Stimulated activated memory B cell treated with anti-CD40 and anti-IgM and Interleukin-4, amounts not matched to agents 10 μg/mL and 1 μg/mL and 100 μg/mL, for 72 hours (primary cell): ENCODE measurements around the gene BAZ2A.

Experiments
- ATAC-seq: fragments of 150-1000 bp; cut with Tn5 transposase; 2 replicates; pipeline ENCODE4 v1.10.0; 2021
- H3K27ac Mint-ChIP-seq: one replicate; pipeline ENCODE4 v1.8.0; 2022; ENCODE audit warnings: mild to moderate bottlenecking, mixed read lengths
- H3K27me3 Mint-ChIP-seq: one replicate; pipeline ENCODE4 v1.8.0; 2022; ENCODE audit warnings: mixed read lengths
- H3K36me3 Mint-ChIP-seq: one replicate; pipeline ENCODE4 v1.8.0; 2022; ENCODE audit warnings: mixed read lengths
- H3K4me1 Mint-ChIP-seq: one replicate; pipeline ENCODE4 v1.8.0; 2022; ENCODE audit warnings: mixed read lengths
- H3K4me3 Mint-ChIP-seq: one replicate; pipeline ENCODE4 v1.8.0; 2022; ENCODE audit warnings: mild to moderate bottlenecking, moderate library complexity, mixed read lengths
- H3K9me3 Mint-ChIP-seq: one replicate; pipeline ENCODE4 v1.8.0; 2022; ENCODE audit warnings: mixed read lengths

BAZ2A gene

GRCh38 chr12:56645201-56645716 is 15.1 kb upstream of the BAZ2A start:
- Mint-ChIP-seq H3K4me3 (peak overlapping the region; percentile 92), H3K27me3 (no peaks in the 10 kb centered on the region), H3K36me3 (peaks cover 37% of the 10 kb centered on the region), H3K27ac (peak overlapping the region; percentile 89), H3K9me3 (no peaks in the 10 kb centered on the region), H3K4me1 (peaks cover 31% of the 10 kb centered on the region)
- no peak for ATAC-seq

DNA sequence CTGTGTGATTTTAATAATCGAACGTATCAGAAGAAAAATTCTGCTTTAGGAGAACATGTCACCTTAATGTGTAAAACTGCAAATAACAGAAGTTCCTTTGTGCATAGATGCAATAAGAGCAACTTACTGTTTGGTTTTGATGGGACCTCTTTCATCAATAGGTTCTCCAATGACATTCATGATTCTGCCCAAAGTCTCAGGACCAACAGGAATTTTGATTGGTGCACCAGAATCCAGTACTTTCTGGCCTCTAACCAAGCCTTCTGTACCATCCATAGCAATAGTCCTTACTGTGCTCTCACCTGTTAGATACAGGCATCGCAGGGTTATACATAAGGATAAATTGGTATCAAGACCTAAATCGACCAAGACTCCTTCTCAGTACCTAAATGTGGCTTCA is 14.5 kb upstream of the BAZ2A start:
- Mint-ChIP-seq H3K27ac (peak overlapping the region; percentile 89), H3K4me3 (peak overlapping the region; percentile 92), H3K4me1 (peaks cover 32% of the 10 kb centered on the region), H3K36me3 (peaks cover 43% of the 10 kb centered on the region), H3K27me3 (no peaks in the 10 kb centered on the region), H3K9me3 (no peaks in the 10 kb centered on the region)
- ATAC-seq: no peak

DNA sequence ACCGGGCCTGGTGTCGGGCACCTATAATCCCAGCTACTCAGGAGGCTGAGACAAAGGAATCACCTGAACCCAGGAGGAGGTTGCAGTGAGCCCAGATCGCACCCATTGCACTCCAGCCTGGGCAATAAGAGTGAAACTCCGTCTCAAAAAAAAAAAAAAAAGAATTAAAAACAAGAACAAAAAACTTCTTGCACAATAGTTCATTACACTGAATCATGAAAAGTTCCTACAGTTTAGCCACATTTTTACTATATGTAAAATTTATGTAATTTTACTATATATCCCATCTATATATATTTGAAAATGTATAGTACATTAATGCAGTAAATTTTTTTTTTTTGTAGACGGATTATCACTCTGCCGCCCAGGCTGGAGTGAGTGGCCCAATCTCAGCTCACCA is 11.1 kb upstream of the BAZ2A start:
- H3K4me3 Mint-ChIP-seq: no peak overlapping the region
- ATAC-seq: no peak
- peaks cover 63% of the 10 kb centered on the region for H3K36me3 Mint-ChIP-seq
- no peaks in the 10 kb centered on the region for H3K27me3 Mint-ChIP-seq
- peaks cover 47% of the 10 kb centered on the region for H3K4me1 Mint-ChIP-seq
- no peak overlapping the region for H3K27ac Mint-ChIP-seq
- no peaks in the 10 kb centered on the region for H3K9me3 Mint-ChIP-seq

- Mint-ChIP-seq H3K27ac (peak overlapping the region; percentile 90), H3K4me3 (no peak overlapping the region), H3K27me3 (no peaks in the 10 kb centered on the region), H3K9me3 (no peaks in the 10 kb centered on the region), H3K36me3 (peaks cover 37% of the 10 kb centered on the region), H3K4me1 (peaks cover 52% of the 10 kb centered on the region)
- no peak for ATAC-seq
Observed at GRCh38 chr12:56637621-56638020, 7.5 kb upstream of the BAZ2A start.

- Mint-ChIP-seq H3K4me1 (peaks cover 59% of the 10 kb centered on the region), H3K27me3 (no peaks in the 10 kb centered on the region), H3K4me3 (peak overlapping the region; percentile 90), H3K36me3 (peaks cover 31% of the 10 kb centered on the region), H3K9me3 (no peaks in the 10 kb centered on the region), H3K27ac (peak overlapping the region; percentile 90)
- peak; percentile 88 for ATAC-seq
Observed at GRCh38 chr12:56636675-56637540, 6.8 kb upstream of the BAZ2A start.

DNA sequence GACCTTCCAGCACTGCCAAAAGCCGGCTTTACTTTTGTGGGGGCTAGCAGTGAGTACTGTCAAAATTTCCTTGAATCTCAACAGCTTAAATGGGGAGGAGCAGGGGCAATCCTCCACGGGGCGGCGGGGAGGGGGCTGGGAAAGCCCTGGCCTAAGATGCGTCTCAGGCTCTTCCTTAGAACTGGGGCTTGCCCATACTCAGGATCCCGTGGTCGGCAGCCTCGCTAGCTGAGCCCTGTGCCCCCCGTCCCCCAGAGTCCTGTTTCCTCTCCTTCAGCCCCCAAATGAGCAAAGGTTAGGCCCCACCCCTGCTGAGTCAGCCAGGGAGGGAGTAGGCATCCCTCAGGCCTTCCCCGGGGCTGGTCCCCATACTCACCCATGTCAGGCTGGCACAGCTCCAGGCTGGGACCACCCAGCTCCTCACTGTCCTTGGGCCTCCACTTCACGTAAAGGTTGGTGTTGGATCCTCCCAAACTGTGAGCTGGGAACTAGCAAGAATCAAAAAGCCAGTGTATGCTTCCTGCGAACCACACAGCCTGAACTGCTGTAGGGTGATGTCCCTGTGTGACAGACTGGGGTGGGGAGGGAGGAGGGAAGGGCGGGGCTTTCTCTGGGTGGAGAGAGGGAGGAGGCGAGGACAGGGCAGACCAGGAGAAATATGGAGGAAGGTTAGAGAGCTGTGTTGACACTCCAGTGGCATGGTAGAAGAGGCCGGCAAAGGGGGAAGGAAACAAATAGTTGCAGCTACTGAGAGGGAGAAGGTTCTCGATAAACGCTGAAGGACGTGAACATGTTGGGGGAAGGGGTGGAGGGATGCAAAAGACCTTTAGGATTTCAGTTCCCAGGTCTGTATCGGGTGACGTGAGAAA is 5.9 kb upstream of the BAZ2A start:
- Mint-ChIP-seq H3K27me3 (no peaks in the 10 kb centered on the region), H3K4me1 (peaks cover 67% of the 10 kb centered on the region), H3K9me3 (no peaks in the 10 kb centered on the region), H3K27ac (peak overlapping the region; percentile 90), H3K4me3 (peak overlapping the region; percentile 90), H3K36me3 (peaks cover 31% of the 10 kb centered on the region)
- peak; percentile 84 for ATAC-seq

GRCh38 chr12:56634837-56635791 is 5.0 kb upstream of the BAZ2A start:
- peaks cover 25% of the 10 kb centered on the region for H3K36me3 Mint-ChIP-seq
- peak overlapping the region; percentile 90 for H3K4me3 Mint-ChIP-seq
- ATAC-seq: peak; percentile 61
- no peaks in the 10 kb centered on the region for H3K9me3 Mint-ChIP-seq
- peak overlapping the region; percentile 90 for H3K27ac Mint-ChIP-seq
- peaks cover 71% of the 10 kb centered on the region for H3K4me1 Mint-ChIP-seq
- H3K27me3 Mint-ChIP-seq: no peaks in the 10 kb centered on the region

DNA sequence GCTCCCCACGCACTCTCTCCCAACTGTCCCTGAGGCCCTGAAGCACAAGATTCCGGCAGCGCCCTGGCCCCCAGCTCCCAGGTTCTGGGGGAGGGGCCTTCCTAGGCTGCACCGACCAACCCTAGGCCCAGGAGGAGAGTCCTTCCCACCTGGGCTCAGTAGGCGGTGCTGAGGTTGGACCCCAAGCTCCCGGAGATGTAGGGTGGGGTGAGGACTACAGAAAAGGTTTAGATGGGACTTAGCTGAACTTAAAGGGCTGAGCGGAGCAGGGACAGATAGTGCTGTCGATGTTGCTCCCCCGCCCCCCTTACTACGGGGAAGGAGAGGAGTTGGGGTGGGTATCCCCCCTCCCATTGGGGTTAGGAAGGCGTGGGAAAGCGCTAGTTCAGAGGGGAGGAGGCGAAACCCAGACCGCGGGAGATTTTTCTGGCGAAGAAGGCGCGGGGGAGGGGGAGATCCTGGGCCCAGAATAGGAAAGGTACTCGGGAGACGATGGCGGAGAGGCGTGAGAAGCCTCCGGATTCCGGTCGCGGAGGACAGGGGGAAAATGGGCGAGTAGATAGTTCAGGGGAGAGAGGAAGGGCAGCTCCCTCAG is 4.2 kb upstream of the BAZ2A start:
- no peak for ATAC-seq
- peak overlapping the region; percentile 90 for H3K4me3 Mint-ChIP-seq
- no peaks in the 10 kb centered on the region for H3K27me3 Mint-ChIP-seq
- H3K36me3 Mint-ChIP-seq: peaks cover 17% of the 10 kb centered on the region
- H3K9me3 Mint-ChIP-seq: no peaks in the 10 kb centered on the region
- peaks cover 71% of the 10 kb centered on the region for H3K4me1 Mint-ChIP-seq
- H3K27ac Mint-ChIP-seq: peak overlapping the region; percentile 90

- H3K36me3 Mint-ChIP-seq: peaks cover 12% of the 10 kb centered on the region
- peak overlapping the region; percentile 90 for H3K27ac Mint-ChIP-seq
- no peaks in the 10 kb centered on the region for H3K27me3 Mint-ChIP-seq
- H3K4me3 Mint-ChIP-seq: peak overlapping the region; percentile 90
- no peaks in the 10 kb centered on the region for H3K9me3 Mint-ChIP-seq
- peaks cover 78% of the 10 kb centered on the region for H3K4me1 Mint-ChIP-seq
- ATAC-seq: no peak
Observed at GRCh38 chr12:56633468-56634241, 3.5 kb upstream of the BAZ2A start.

- H3K4me3 Mint-ChIP-seq: peak overlapping the region; percentile 65
- no peak for ATAC-seq
- H3K4me1 Mint-ChIP-seq: peaks cover 82% of the 10 kb centered on the region
- peak overlapping the region; percentile 90 for H3K27ac Mint-ChIP-seq
- no peaks in the 10 kb centered on the region for H3K9me3 Mint-ChIP-seq
- peaks cover 4% of the 10 kb centered on the region for H3K36me3 Mint-ChIP-seq
- no peaks in the 10 kb centered on the region for H3K27me3 Mint-ChIP-seq
Observed at GRCh38 chr12:56632701-56633467, 2.8 kb upstream of the BAZ2A start.

DNA sequence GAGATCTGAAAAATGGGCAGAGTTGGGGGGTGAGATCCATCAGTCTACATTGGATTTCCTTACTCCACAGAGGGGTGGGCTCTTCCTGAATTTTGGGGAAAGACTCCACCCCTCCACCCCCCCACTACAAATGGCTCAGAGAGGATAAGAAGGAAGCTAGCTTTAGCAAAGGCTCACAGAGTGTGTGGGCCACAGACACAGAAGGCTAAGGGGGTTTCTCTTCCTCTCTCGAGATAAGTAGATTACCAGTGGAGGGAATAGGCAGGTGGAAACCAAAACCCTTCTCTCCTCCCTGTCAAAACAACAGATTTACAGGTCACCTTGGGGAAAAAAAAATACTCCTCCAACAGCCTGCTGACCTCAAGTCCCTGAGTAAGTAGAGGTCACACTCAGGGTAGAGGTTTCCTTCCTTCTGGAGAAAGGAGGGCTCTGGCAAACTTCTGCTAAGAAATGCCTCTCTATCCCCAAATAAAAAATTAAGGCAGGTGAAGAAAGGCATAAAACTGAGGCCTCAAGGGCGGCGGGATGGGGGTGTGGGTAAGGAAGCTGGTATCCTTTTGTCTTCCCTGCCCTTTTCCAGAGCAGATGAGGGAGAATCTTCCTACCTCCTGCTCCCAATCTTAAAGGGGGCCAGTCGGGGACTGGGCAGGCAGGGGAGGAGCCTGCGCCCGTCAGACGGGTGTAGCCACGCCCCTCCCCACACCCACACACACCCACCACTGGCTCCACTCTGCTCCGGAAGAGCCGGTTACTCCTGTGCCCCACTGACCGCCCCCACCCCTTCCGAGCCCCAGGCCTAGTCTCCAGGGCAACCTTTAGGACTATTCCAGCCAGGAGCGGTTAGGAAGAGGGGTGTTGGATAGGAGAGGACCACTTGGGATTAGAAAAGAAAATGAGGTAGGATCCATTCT is 1.9 kb upstream of the BAZ2A start:
- Mint-ChIP-seq H3K9me3 (no peaks in the 10 kb centered on the region), H3K4me3 (peak overlapping the region; percentile 65), H3K4me1 (peaks cover 80% of the 10 kb centered on the region), H3K36me3 (no peaks in the 10 kb centered on the region), H3K27me3 (no peaks in the 10 kb centered on the region), H3K27ac (peak overlapping the region; percentile 90)
- ATAC-seq: peak; percentile 24

DNA sequence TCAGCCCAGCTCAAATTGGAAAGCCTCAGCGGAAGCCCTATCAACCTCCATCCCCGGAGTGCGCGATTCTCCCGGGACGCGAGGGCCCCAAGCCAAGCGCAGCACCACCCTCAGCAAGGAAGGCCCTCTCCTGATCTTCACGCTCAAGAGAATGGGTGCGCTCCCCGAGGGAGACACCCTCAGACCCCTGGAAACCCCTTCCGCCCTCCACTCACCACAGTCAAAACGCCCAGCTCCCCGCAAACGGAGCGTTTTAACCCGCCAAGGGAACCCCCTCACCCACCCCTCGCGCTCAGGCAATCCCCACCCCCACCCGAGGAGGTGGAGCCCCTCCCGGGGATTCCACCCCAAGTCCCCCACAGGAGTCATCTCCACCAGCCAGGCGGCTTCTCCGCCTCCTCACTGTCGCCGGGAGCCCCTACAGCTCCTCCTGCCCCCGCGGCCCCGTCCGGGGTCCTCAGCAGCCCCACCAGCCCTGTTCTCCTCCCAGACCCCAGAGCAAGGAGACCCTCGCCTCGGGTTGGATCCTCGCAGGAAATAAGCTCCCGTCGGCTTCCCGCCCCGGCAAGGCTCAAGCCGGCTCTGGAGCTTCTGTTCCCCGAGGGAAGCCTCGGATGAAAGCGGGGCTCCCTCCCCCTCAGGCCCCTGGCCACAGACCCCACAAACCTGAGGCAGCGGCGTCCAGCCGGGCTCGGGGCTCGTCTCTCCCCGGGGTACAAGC is 507 bp downstream of the BAZ2A start:
- H3K4me3 Mint-ChIP-seq: peak overlapping the region; percentile 93
- H3K27ac Mint-ChIP-seq: peak overlapping the region; percentile 92
- peak; percentile 18 for ATAC-seq
- no peaks in the 10 kb centered on the region for H3K27me3 Mint-ChIP-seq
- H3K9me3 Mint-ChIP-seq: no peaks in the 10 kb centered on the region
- H3K4me1 Mint-ChIP-seq: peaks cover 80% of the 10 kb centered on the region
- peaks cover under 1% of the 10 kb centered on the region for H3K36me3 Mint-ChIP-seq
